Choroid plexus epithelial cell (primary cell): ENCODE results near the gene COA6.
"Not testable (repeated sequence)": the region's sequence is repeated elsewhere in the genome, so short reads cannot be mapped to it uniquely, and the experiment has no call there.

Experiments
- DNase-seq: peaks from one replicate; pipeline ENCODE4 v3.0.0-alpha.2; 2010; ENCODE audit warnings: low read depth
- H3K4me3 ChIP-seq: 2 replicates; pipeline ENCODE4 v1.5.1; 2011; ENCODE audit warnings: low read depth, mild to moderate bottlenecking, control low read depth, low read length, moderate library complexity
- TF ChIP-seq, protein P1 (sequence below): conservative IDR thresholded peaks from 2 replicates; pipeline ENCODE4 v1.5.1; 2011; ENCODE audit warnings: low read depth, mild to moderate bottlenecking, control low read depth, inconsistent platforms, low read length, moderate library complexity

The COA6 gene

DNA sequence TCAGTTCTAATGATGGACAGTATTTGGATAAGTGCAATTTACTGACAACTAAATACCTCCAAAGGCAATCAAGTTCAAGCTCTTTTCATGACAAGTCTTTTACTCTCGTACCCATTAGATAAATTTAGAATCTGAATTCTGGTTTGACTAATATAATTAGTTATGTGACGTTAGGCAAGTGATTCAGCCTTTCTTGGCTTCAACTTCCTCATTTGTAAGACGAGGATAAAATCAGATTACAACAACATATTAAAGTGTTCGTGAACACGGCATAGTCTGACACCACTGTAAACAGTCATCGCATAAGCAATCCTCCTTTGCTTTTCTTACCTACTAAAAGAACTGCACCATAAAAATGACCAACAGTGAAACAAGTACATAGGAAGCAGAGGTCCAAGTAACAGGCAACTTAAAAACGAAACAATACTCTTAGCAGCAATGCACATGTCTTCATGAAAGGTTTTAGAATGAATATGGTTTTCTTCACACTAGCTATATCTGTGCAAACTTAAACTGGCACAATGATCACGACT, 25.7 kb downstream of the COA6 start:
- TF ChIP-seq, protein P1, sequence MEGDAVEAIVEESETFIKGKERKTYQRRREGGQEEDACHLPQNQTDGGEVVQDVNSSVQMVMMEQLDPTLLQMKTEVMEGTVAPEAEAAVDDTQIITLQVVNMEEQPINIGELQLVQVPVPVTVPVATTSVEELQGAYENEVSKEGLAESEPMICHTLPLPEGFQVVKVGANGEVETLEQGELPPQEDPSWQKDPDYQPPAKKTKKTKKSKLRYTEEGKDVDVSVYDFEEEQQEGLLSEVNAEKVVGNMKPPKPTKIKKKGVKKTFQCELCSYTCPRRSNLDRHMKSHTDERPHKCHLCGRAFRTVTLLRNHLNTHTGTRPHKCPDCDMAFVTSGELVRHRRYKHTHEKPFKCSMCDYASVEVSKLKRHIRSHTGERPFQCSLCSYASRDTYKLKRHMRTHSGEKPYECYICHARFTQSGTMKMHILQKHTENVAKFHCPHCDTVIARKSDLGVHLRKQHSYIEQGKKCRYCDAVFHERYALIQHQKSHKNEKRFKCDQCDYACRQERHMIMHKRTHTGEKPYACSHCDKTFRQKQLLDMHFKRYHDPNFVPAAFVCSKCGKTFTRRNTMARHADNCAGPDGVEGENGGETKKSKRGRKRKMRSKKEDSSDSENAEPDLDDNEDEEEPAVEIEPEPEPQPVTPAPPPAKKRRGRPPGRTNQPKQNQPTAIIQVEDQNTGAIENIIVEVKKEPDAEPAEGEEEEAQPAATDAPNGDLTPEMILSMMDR = no peak
- DNase-seq = peak; percentile 2
- H3K4me3 ChIP-seq = no peak overlapping the region

DNA sequence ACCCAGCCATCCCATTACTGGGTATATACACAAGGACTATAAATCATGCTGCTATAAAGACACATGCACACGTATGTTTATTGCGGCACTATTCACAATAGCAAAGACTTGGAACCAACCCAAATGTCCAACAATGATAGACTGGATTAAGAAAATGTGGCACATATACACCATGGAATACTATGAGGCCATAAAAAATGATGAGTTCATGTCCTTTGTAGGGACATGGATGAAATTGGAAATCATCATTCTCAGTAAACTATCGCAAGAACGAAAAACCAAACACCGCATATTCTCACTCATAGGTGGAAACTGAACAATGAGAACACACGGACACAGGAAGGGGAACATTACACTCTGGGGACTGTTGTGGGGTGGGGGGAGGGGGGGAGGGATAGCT, 26.3 kb downstream of the COA6 start:
- not testable (repeated sequence) for DNase-seq, H3K4me3 ChIP-seq

DNA sequence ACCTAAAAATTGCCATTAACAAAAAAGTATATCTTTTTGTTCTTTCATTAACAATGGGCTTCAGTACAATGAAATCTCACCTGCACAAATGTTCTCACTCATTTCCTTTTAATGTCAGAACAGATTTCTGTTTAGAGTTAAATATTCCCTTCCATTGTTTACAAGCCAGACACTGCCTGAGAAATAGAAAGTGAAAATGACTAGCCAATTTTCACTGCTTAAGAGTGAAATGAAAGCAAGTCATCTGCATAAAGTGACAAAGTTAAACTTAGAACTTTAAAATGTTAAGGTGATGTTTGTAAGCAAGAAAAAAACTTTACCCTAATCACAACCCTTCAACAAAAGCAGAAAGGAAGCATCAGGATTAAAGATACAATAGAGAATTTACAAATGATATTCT, 27.5 kb downstream of the COA6 start:
- no peak overlapping the region for H3K4me3 ChIP-seq
- DNase-seq = peak; percentile 43

DNA sequence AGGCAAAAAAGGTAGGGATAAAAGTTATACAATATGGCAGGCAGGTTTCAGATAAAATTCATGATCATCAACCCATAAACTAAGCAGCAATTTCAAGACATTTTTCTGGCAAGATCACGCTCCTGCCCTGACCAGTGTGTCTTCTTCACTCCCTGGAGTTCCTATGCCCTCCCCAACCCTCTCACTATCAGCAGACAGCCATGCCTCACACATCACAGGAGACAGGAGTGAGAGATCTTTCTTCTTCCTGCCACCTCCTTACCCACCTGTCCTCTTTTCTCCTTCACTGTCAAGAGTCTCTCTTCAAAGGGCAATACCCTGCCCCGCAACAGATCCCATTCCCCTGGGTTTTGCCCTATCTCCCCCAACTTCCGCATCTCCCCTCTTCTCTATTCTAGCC, 28.4 kb downstream of the COA6 start:
- no peak for DNase-seq
- no peak overlapping the region for H3K4me3 ChIP-seq
- TF ChIP-seq, protein P1 = no peak

More for the DNA sequence above, 27.5 kb downstream of the COA6 start:
- TF ChIP-seq, protein P1 = no peak

DNA sequence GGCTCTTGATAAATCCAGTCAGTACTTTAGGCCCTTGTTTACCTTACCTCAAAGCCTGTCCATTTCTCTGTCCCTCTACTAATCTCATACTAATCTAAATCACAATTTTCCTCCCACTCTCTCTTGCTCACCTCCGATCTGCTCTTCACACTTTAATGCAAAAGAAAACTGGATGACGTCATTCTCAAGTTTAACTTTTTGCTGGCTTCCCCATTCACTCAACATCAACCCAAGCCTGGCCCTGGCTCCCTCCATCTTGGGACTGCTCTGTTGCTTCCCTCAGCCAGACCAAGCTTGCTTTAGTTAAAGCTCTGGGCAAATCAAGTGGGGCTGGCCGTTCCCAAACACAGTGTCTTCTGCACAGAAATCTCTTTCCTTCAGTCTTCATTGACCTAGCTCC, 29.7 kb downstream of the COA6 start:
- TF ChIP-seq, protein P1 = no peak
- DNase-seq = no peak
- H3K4me3 ChIP-seq = no peak overlapping the region

DNA sequence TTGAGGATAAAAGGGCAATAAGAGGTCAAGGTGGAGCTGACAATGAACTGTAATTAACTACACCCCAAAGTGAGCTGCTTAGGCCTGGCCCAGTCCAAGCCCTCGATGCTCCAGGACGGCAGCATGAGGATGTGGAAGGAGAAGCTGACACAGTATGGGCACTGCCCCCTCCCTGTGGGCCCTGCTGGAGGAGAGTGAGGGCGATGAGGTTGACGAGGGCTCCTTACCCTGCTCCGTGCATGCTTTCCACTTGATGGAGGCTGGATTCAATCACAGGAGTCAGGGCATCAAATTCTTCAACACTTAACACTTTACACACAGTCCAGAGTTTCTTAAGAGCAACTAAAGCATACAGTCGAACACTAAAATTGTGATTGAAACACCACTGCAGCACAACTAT, 32.4 kb downstream of the COA6 start:
- no peak for DNase-seq
- H3K4me3 ChIP-seq = no peak overlapping the region
- TF ChIP-seq, protein P1 = no peak

DNA sequence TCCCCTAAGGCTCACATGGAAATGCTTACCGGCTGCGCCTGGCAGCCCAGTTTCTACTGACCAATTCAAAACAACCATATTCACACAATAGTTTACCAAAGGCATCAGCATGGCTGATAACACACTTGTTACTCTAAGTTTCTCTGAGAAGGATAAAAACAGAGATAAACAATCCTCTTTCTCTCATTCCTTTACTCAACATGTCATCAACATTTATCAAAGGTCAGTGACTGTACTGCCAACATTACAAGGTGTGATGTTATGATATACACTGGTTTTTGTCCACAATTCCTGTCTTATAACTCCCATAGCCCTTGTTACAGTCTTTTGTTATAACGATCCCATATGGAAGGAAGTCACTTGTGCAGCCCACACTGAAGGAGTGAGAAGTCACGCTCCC, 33.6 kb downstream of the COA6 start:
- TF ChIP-seq, protein P1 = no peak
- no peak overlapping the region for H3K4me3 ChIP-seq
- no peak for DNase-seq
